SK-N-SH treated with all-trans-retinoic acid at 6 μM for 48 hours (cell line): Measurements from ENCODE around the gene EMX1.
"Not testable (repeated sequence)": the region's sequence is repeated elsewhere in the genome, so short reads cannot be mapped to it uniquely, and the experiment has no call there.

Experiments
- ATAC-seq: fragments of 200-7000 bp; cut with Tn5 transposase; 3 replicates; pipeline ENCODE4 v1.9.1; 2020; ENCODE audit warnings: mild to moderate bottlenecking, moderate library complexity
- ARNTL ChIP-seq: fragments of 450-650 bp; formaldehyde crosslinking; IDR thresholded peaks from 2 replicates; pipeline ENCODE4 v1.5.0; 2020; ENCODE audit warnings: low read depth, mild to moderate bottlenecking, moderate library complexity, borderline replicate concordance
- BACH2 ChIP-seq: fragments of 250-450 bp; sonication (Bioruptor Pico); IDR thresholded peaks from 2 replicates; pipeline ENCODE4 v1.9.0; 2021; ENCODE audit warnings: mild to moderate bottlenecking, borderline replicate concordance
- CREB5 ChIP-seq: fragments of 250-450 bp; sonication (Bioruptor Pico); IDR thresholded peaks from 2 replicates; pipeline ENCODE4 v1.5.1; 2020; ENCODE audit warnings: low read depth, mild to moderate bottlenecking, moderate library complexity
- CSDC2 ChIP-seq: fragments of 250-450 bp; sonication (Bioruptor Pico); IDR thresholded peaks from 2 replicates; pipeline ENCODE4 v1.5.0; 2020; ENCODE audit warnings: mild to moderate bottlenecking, moderate library complexity
- CSRNP3 ChIP-seq: fragments of 250-450 bp; sonication (Bioruptor Pico); IDR thresholded peaks from 2 replicates; pipeline ENCODE4 v1.5.1; 2021; ENCODE audit warnings: mild to moderate bottlenecking, moderate library complexity
- ESRRG ChIP-seq: fragments of 250-450 bp; sonication (Bioruptor Pico); IDR thresholded peaks from 2 replicates; pipeline ENCODE4 v1.6.1; 2021; ENCODE audit warnings: mild to moderate bottlenecking
- GLIS3 ChIP-seq: fragments of 250-450 bp; sonication (Bioruptor Pico); IDR thresholded peaks from 2 replicates; pipeline ENCODE4 v1.5.0; 2020; ENCODE audit warnings: mild to moderate bottlenecking, moderate library complexity
- ISL1 ChIP-seq: fragments of 250-450 bp; sonication (Bioruptor Pico); IDR thresholded peaks from 2 replicates; pipeline ENCODE4 v2.1.2; 2022; ENCODE audit warnings: mild to moderate bottlenecking, moderate library complexity
- OSR1 ChIP-seq: fragments of 250-450 bp; sonication (Bioruptor Pico); IDR thresholded peaks from 2 replicates; pipeline ENCODE4 v1.8.0; 2022; ENCODE audit warnings: moderate library complexity, mild to moderate bottlenecking, inconsistent platforms
- PATZ1 ChIP-seq: fragments of 250-450 bp; sonication (Bioruptor Pico); IDR thresholded peaks from 2 replicates; pipeline ENCODE4 v1.8.0; 2020; ENCODE audit warnings: mild to moderate bottlenecking, moderate library complexity, borderline replicate concordance
- POU6F1 ChIP-seq: fragments of 250-450 bp; sonication (Bioruptor Pico); IDR thresholded peaks from 2 replicates; pipeline ENCODE4 v1.8.0; 2021; ENCODE audit warnings: low read depth, mild to moderate bottlenecking, moderate library complexity, borderline replicate concordance
- PPARA ChIP-seq: fragments of 250-450 bp; sonication (Bioruptor Pico); IDR thresholded peaks from 2 replicates; pipeline ENCODE4 v1.5.0; 2020; ENCODE audit warnings: mild to moderate bottlenecking, borderline replicate concordance
- RARB ChIP-seq: fragments of 250-450 bp; sonication (Bioruptor Pico); IDR thresholded peaks from 2 replicates; pipeline ENCODE4 v1.8.0; 2021; ENCODE audit warnings: mild to moderate bottlenecking, moderate library complexity
- SNAI2 ChIP-seq: fragments of 250-450 bp; sonication (Bioruptor Pico); IDR thresholded peaks from 2 replicates; pipeline ENCODE4 v1.5.0; 2020; ENCODE audit warnings: mild to moderate bottlenecking, moderate library complexity
- TCF4 ChIP-seq: fragments of 250-450 bp; sonication (Bioruptor Pico); IDR thresholded peaks from 2 replicates; pipeline ENCODE4 v1.8.0; 2021; ENCODE audit warnings: mild to moderate bottlenecking, moderate library complexity, borderline replicate concordance
- TOX ChIP-seq: fragments of 250-450 bp; sonication (Bioruptor Pico); IDR thresholded peaks from 2 replicates; pipeline ENCODE4 v1.8.0; 2021; ENCODE audit warnings: mild to moderate bottlenecking, moderate library complexity, borderline replicate concordance
- ZC3H10 ChIP-seq: fragments of 250-450 bp; sonication (Bioruptor Pico); IDR thresholded peaks from 2 replicates; pipeline ENCODE4 v1.5.1; 2021; ENCODE audit warnings: mild to moderate bottlenecking, moderate library complexity
- ZFP3 ChIP-seq: fragments of 250-450 bp; sonication (Bioruptor Pico); IDR thresholded peaks from 2 replicates; pipeline ENCODE4 v1.5.0; 2020; ENCODE audit warnings: mild to moderate bottlenecking, moderate library complexity
- ZFP30 ChIP-seq: fragments of 450-650 bp; formaldehyde crosslinking; IDR thresholded peaks from 2 replicates; pipeline ENCODE4 v1.5.0; 2022; ENCODE audit warnings: mild to moderate bottlenecking, moderate library complexity
- ZNF565 ChIP-seq: fragments of 450-650 bp; formaldehyde crosslinking; conservative IDR thresholded peaks from 2 replicates; pipeline ENCODE4 v1.5.0; 2020; ENCODE audit warnings: low read depth, mild to moderate bottlenecking, moderate library complexity
- ZNF70 ChIP-seq: fragments of 450-650 bp; formaldehyde crosslinking; IDR thresholded peaks from 2 replicates; pipeline ENCODE4 v1.5.0; 2020; ENCODE audit warnings: mild to moderate bottlenecking, moderate library complexity
- ZNF8 ChIP-seq: fragments of 450-650 bp; formaldehyde crosslinking; IDR thresholded peaks from 2 replicates; pipeline ENCODE4 v1.5.0; 2020; ENCODE audit warnings: mild to moderate bottlenecking, moderate library complexity

Gene EMX1

GRCh38 chr2:72901426-72901825 lies 15.9 kb upstream of the EMX1 start:
- no peak for ATAC-seq
- TF ChIP-seq TCF4 (CRISPR knock-in tag), result peak; percentile 22; the same call in 1 of the 2 replicates
- TF ChIP-seq PATZ1 (CRISPR knock-in tag), result no peak
- TF ChIP-seq ESRRG (CRISPR knock-in tag), result no peak
- no peak for TF ChIP-seq RARB

- not testable (repeated sequence) for ATAC-seq
Observed at GRCh38 chr2:72907369-72907768, 9.9 kb upstream of the EMX1 start.

- TF ChIP-seq OSR1, result no peak
- TF ChIP-seq ARNTL (CRISPR knock-in tag), result no peak
- TF ChIP-seq ZNF70 (CRISPR knock-in tag), result no peak
- TF ChIP-seq CREB5 (CRISPR knock-in tag), result no peak
- no peak for TF ChIP-seq ESRRG (CRISPR knock-in tag)
- TF ChIP-seq ZNF8 (CRISPR knock-in tag), result no peak
- TF ChIP-seq ZFP3 (CRISPR knock-in tag), result no peak
- TF ChIP-seq RARB, result no peak
- no peak for TF ChIP-seq BACH2 (CRISPR knock-in tag)
- TF ChIP-seq SNAI2, result no peak
- no peak for TF ChIP-seq GLIS3
- no peak for TF ChIP-seq CSRNP3 (CRISPR knock-in tag)
- TF ChIP-seq, all 23 proteins: peak for 0
- ATAC-seq, result no peak
Observed at GRCh38 chr2:72908741-72909140, 8.6 kb upstream of the EMX1 start.

GRCh38 chr2:72911256-72911655 lies 6.1 kb upstream of the EMX1 start:
- TF ChIP-seq ZC3H10 (CRISPR knock-in tag) (no peak), ZNF565 (CRISPR knock-in tag) (no peak), CSDC2 (no peak), GLIS3 (no peak), BACH2 (CRISPR knock-in tag) (no peak), CSRNP3 (CRISPR knock-in tag) (no peak), ISL1 (CRISPR knock-in tag) (no peak), OSR1 (no peak), ZFP3 (CRISPR knock-in tag) (no peak), PPARA (no peak), CREB5 (CRISPR knock-in tag) (no peak), ZNF8 (CRISPR knock-in tag) (no peak), PATZ1 (CRISPR knock-in tag) (no peak), ZNF70 (CRISPR knock-in tag) (no peak), POU6F1 (CRISPR knock-in tag) (no peak), SNAI2 (no peak), RARB (no peak), TCF4 (CRISPR knock-in tag) (no peak), ZFP30 (CRISPR knock-in tag) (no peak), TOX (no peak)
- ATAC-seq, result no peak
